Stomach smooth muscle (tissue), 2 donors: ENCODE results near the gene PFKFB3.

Source experiments
- H3K27ac ChIP-seq: one replicate; pipeline ENCODE4 v1.7.0; 2013; ENCODE audit warnings: mild to moderate bottlenecking, low read length, inconsistent platforms
- H3K27me3 ChIP-seq, 2 donors: one replicate each; pipeline ENCODE4 v1.7.0; 2013; ENCODE audit warnings: low read length in 2 of 2; ENCODE audit not compliant: insufficient read depth in 2 of 2, control insufficient read depth in 1 of 2
- H3K36me3 ChIP-seq, 2 donors: one replicate each; pipeline ENCODE4 v1.7.0; 2013; ENCODE audit warnings: low read length in 2 of 2; ENCODE audit not compliant: control insufficient read depth in 2 of 2, insufficient read depth in 2 of 2
- H3K4me1 ChIP-seq: one replicate; pipeline ENCODE4 v1.7.0; 2013; ENCODE audit warnings: low read length; ENCODE audit not compliant: control insufficient read depth, insufficient read depth
- H3K4me3 ChIP-seq, 2 donors: one replicate each; pipeline ENCODE4 v1.7.0; 2013; ENCODE audit warnings: low read length in 2 of 2
- H3K9ac ChIP-seq, 2 donors: one replicate each; pipeline ENCODE4 v1.7.0; 2013; ENCODE audit warnings: low read length in 2 of 2, mild to moderate bottlenecking in 1 of 2
- H3K9me3 ChIP-seq, 2 donors: one replicate each; pipeline ENCODE4 v1.7.0; 2013; ENCODE audit warnings: low read length in 2 of 2; ENCODE audit not compliant: control insufficient read depth in 2 of 2
- donor health status: healthy.
- donor health status: Pancreatic carcinoma.

PFKFB3 gene

GRCh38 chr10:6202684-6203330 lies at the start of gene PFKFB3:
Gene PFKFB3 (plus strand): TSS chr10:6202932. CDS start chr10:6203261, 329 bp downstream.
- H3K36me3 ChIP-seq: no peaks in the 10 kb centered on the region
- no peaks in the 10 kb centered on the region for H3K27me3 ChIP-seq
- H3K4me1 ChIP-seq: peaks cover 33% of the 10 kb centered on the region
- peak within 1 kb of the TSS; percentile 73 to 89 for H3K9ac ChIP-seq
- peak within 1 kb of the TSS; percentile 84 to 85 for H3K4me3 ChIP-seq
- peak within 1 kb of the TSS; percentile 80 for H3K27ac ChIP-seq
- H3K9me3 ChIP-seq: no peaks in the 10 kb centered on the region

GRCh38 chr10:6153845-6154244 lies 48.9 kb upstream of the PFKFB3 start:
- Histone ChIP-seq H3K27ac (no peak overlapping the region), H3K36me3 (no peaks in the 10 kb centered on the region), H3K9ac (no peak overlapping the region), H3K27me3 (no peaks in the 10 kb centered on the region), H3K9me3 (no peaks in the 10 kb centered on the region), H3K4me1 (peaks cover 7% of the 10 kb centered on the region), H3K4me3 (no peak overlapping the region)

GRCh38 chr10:6154566-6154965 lies 48.2 kb upstream of the PFKFB3 start:
- H3K4me1 ChIP-seq: peaks cover 7% of the 10 kb centered on the region
- H3K9me3 ChIP-seq: no peaks in the 10 kb centered on the region
- H3K27me3 ChIP-seq: no peaks in the 10 kb centered on the region
- no peak overlapping the region for H3K9ac ChIP-seq
- H3K36me3 ChIP-seq: no peaks in the 10 kb centered on the region
- no peak overlapping the region for H3K4me3 ChIP-seq
- no peak overlapping the region for H3K27ac ChIP-seq

GRCh38 chr10:6158276-6158675 lies 44.5 kb upstream of the PFKFB3 start:
- Histone ChIP-seq H3K9ac (no peak overlapping the region), H3K4me1 (peaks cover 9% of the 10 kb centered on the region), H3K36me3 (no peaks in the 10 kb centered on the region), H3K27me3 (no peaks in the 10 kb centered on the region), H3K27ac (no peak overlapping the region), H3K4me3 (no peak overlapping the region), H3K9me3 (no peaks in the 10 kb centered on the region)

- Histone ChIP-seq H3K4me3 (no peak overlapping the region), H3K27ac (peak overlapping the region; percentile 75), H3K27me3 (no peaks in the 10 kb centered on the region), H3K9me3 (no peaks in the 10 kb centered on the region), H3K4me1 (peaks cover 20% of the 10 kb centered on the region), H3K9ac (no peak overlapping the region), H3K36me3 (no peaks in the 10 kb centered on the region)
Measured at GRCh38 chr10:6161921-6162320, 40.8 kb upstream of the PFKFB3 start.

- Histone ChIP-seq H3K9ac (peak overlapping the region; percentile 46 to 64), H3K36me3 (peaks cover 0 to 2% of the 10 kb centered on the region in 2 donors), H3K27me3 (no peaks in the 10 kb centered on the region), H3K9me3 (no peaks in the 10 kb centered on the region), H3K4me1 (peaks cover 20% of the 10 kb centered on the region), H3K27ac (peak overlapping the region; percentile 75), H3K4me3 (peak overlapping the region; percentile 47 to 76)
Measured at GRCh38 chr10:6162589-6163356, 40.0 kb upstream of the PFKFB3 start.

- H3K36me3 ChIP-seq: peaks cover 0 to 2% of the 10 kb centered on the region in 2 donors
- peak overlapping the region; percentile 94 for H3K27ac ChIP-seq
- H3K4me3 ChIP-seq: peak overlapping the region; percentile 84 to 86
- H3K4me1 ChIP-seq: peaks cover 24% of the 10 kb centered on the region
- H3K9ac ChIP-seq: peak overlapping the region; percentile 94 to 95
- H3K9me3 ChIP-seq: no peaks in the 10 kb centered on the region
- H3K27me3 ChIP-seq: no peaks in the 10 kb centered on the region
Measured at GRCh38 chr10:6163364-6164270, 39.1 kb upstream of the PFKFB3 start.

- H3K9me3 ChIP-seq: no peaks in the 10 kb centered on the region
- H3K27me3 ChIP-seq: no peaks in the 10 kb centered on the region
- peaks cover 28% of the 10 kb centered on the region for H3K4me1 ChIP-seq
Measured at GRCh38 chr10:6164271-6165095, 38.2 kb upstream of the PFKFB3 start.

GRCh38 chr10:6165221-6165725 lies 37.5 kb upstream of the PFKFB3 start:
- no peaks in the 10 kb centered on the region for H3K9me3 ChIP-seq
- H3K36me3 ChIP-seq: peaks cover 0 to 2% of the 10 kb centered on the region in 2 donors
- H3K4me1 ChIP-seq: peaks cover 29% of the 10 kb centered on the region
- H3K27ac ChIP-seq: peak overlapping the region; percentile 94
- no peak overlapping the region for H3K4me3 ChIP-seq
- no peaks in the 10 kb centered on the region for H3K27me3 ChIP-seq
- H3K9ac ChIP-seq: no peak overlapping the region

More at GRCh38 chr10:6164271-6165095, 38.2 kb upstream of the PFKFB3 start:
- Histone ChIP-seq H3K4me3 (peak overlapping the region; percentile 84 to 86), H3K27ac (peak overlapping the region; percentile 94), H3K36me3 (peaks cover 0 to 2% of the 10 kb centered on the region in 2 donors), H3K9ac (peak overlapping the region; percentile 94 to 95)
